ENCODE results near the gene FAM163A.
"Not testable (repeated sequence)": the region's sequence is repeated elsewhere in the genome, so short reads cannot be mapped to it uniquely, and the experiment has no call there.

Gene FAM163A

GRCh38 chr1:179817056-179817455, 74.0 kb downstream of the FAM163A start:
- no peak for DNase-seq

GRCh38 chr1:179817789-179818188, 74.7 kb downstream of the FAM163A start:
- DNase-seq: no peak

GRCh38 chr1:179818260-179818659, 75.2 kb downstream of the FAM163A start:
- no peak for DNase-seq

- no peak for DNase-seq
Measured at GRCh38 chr1:179818743-179819173, 75.7 kb downstream of the FAM163A start.

- no peak for DNase-seq
Measured at GRCh38 chr1:179820226-179820970, 77.3 kb downstream of the FAM163A start.

GRCh38 chr1:179821524-179821923, 78.4 kb downstream of the FAM163A start:
- DNase-seq: no peak

- DNase-seq: no peak
Measured at GRCh38 chr1:179822065-179822464, 79.0 kb downstream of the FAM163A start.

- no peak for DNase-seq
Measured at GRCh38 chr1:179823693-179824092, 80.6 kb downstream of the FAM163A start.

GRCh38 chr1:179824265-179824664, 81.2 kb downstream of the FAM163A start:
- DNase-seq: no peak

GRCh38 chr1:179825206-179825605, 82.1 kb downstream of the FAM163A start:
- no peak for DNase-seq

- no peak for DNase-seq
Measured at GRCh38 chr1:179825798-179826460, 82.8 kb downstream of the FAM163A start.

GRCh38 chr1:179826626-179827280, 83.7 kb downstream of the FAM163A start:
- no peak for DNase-seq

GRCh38 chr1:179828554-179829110, 85.5 kb downstream of the FAM163A start:
- DNase-seq: no peak

- DNase-seq: no peak
Measured at GRCh38 chr1:179831225-179831624, 88.1 kb downstream of the FAM163A start.

- DNase-seq: no peak
Measured at GRCh38 chr1:179831852-179832699, 89.0 kb downstream of the FAM163A start.

GRCh38 chr1:179836686-179837445, 93.8 kb downstream of the FAM163A start:
- DNase-seq: not testable (repeated sequence)

GRCh38 chr1:179840107-179840506, 97.0 kb downstream of the FAM163A start:
- no peak for DNase-seq

- no peak for DNase-seq
Measured at GRCh38 chr1:179848233-179848632, 105.1 kb downstream of the FAM163A start.

GRCh38 chr1:179853102-179853501, 110.0 kb downstream of the FAM163A start:
- no peak for DNase-seq

GRCh38 chr1:179855831-179856230, 112.7 kb downstream of the FAM163A start:
- not testable (repeated sequence) for DNase-seq

GRCh38 chr1:179856296-179856695, 113.2 kb downstream of the FAM163A start:
- no peak for DNase-seq

GRCh38 chr1:179857009-179857408, 113.9 kb downstream of the FAM163A start:
- DNase-seq: no peak

Data from NCI-H526 (cell line).